WI38 (cell line): ENCODE results near the gene NOB1.
"Not testable (repeated sequence)": the region's sequence is repeated elsewhere in the genome, so short reads cannot be mapped to it uniquely, and the experiment has no call there.

Experiments used
- H3K4me3 ChIP-seq: 2 replicates; pipeline ENCODE4 v1.5.1; 2011; ENCODE audit warnings: low read depth, mild to moderate bottlenecking, control low read depth, low read length
- CTCF ChIP-seq: IDR thresholded peaks from 2 replicates; pipeline ENCODE4 v1.5.1; 2012; ENCODE audit warnings: low read depth, mild to moderate bottlenecking, control low read depth, low read length

Gene NOB1

DNA sequence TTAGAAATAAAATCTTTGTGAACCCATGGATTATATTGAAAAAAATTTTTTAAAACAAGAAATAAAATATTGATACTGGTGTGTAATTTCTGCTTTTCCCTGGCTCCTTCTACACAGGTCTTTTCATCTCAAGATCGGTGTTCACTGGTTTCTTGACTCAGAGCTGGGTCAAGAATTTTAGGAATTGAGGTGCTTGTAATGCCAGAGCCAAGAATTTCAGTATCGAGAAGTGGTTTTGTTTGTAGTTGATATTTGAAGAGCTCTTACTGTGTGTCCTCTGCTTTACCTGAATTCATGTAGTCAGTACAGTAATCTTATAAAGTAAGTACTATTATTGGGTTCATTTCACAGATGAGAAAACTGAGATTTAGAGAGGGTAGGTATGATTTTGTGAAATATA lies 14.7 kb upstream of the NOB1 start:
- no peak for TF ChIP-seq CTCF
- no peak overlapping the region for H3K4me3 ChIP-seq

DNA sequence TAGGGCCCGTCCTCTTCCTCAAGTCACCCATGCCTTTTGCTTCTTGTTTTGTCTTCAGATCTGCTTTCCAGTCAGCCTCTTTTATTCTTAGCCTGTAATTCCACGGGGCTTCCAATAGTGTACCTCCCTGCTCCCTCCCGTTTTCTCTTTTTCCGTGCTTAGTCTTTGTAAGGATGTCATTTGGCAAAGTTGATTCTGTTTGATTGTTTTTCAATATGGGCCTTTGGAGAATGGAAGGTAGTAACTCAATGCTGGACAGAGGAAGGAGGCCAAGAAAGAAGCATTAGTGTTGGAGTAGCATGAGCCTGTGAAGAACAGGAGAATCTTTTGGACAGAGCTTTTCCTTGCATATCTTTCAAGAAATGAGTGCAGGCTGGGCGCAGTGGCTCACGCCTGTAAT lies 13.9 kb upstream of the NOB1 start:
- H3K4me3 ChIP-seq = no peak overlapping the region
- no peak for TF ChIP-seq CTCF

DNA sequence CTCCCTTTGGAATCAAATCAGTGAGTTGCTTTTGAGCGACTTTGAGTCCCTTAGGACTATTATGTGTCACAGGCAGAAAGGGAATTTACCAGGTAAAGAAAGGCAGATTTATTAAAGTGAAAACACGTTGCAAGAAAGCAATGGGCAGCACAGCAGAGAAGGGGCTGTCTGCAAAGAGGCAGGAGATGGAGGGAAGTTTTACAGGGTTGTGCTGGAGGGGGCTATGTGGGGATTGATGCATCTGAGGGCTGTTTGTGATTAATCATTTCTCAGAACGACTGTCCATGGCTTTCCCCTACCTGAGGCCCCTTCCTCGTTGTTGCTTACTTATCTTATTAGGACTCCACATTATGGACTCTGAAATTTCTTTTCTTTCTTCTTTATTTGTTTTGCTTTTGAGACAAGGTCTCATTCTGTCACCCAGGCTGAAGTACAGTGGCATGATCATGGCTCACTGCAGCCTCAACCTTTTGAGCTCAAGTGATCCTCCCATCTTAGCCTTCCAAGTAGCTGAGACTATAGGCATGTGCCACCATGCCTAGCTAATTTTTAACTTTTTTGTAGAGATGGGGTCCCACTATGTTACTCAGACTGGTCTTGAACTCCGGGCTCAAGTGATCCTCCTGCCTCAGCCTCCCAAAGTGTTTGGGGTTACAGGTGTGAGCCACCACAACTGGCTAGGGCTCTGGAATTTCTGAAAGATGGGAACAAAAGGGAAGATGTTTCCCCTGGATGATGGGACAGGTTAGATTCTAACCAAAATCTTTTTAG lies 12.9 kb upstream of the NOB1 start:
- no peak overlapping the region for H3K4me3 ChIP-seq
- TF ChIP-seq CTCF = no peak

GRCh38 chr16:69763599-69763942 lies 8.8 kb upstream of the NOB1 start:
- TF ChIP-seq CTCF = no peak
- H3K4me3 ChIP-seq = no peak overlapping the region

GRCh38 chr16:69762814-69763598 lies 8.3 kb upstream of the NOB1 start:
- TF ChIP-seq CTCF = no peak
- peak overlapping the region; percentile 96 for H3K4me3 ChIP-seq

DNA sequence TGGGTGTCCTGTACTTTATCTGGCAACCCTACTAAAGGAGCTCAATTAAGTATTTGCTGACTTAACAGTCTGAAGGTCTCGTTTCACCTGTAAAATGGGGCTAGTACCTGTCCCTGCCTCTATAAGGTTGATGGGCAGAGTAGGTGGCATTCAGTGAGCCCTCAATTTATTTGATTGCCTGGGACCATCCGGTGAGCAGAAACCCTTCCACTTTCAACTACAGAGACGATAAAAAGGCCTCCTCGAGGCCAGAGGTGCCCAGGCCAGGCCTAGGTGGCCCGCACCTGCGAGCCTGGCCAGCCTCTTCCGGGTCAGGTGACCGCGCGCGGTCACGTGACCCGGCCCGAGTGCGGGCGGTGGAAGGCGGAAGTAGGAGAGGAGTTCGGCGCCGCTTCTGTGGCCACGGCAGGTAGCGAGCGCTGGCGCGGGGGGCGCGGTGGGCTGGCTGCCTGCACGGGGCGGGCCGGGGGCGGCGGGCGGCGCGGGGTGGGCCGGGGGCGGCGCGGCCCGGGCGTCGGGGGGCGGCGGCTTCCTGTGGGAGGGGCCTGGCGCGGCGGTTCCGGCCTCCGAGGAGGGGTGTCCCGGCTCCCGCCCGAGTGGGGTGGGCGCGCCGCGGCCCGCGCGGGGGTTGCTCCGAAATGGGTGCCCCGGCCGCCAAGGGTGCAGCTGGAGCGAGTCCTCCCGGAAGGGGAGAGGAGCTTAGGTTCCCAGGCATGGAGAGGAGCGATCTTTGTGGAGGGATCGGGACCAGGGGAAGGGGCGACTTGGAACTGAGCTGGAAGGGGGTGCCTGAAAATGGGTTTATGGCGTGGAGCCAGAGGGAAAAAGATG lies 7.5 kb upstream of the NOB1 start, which contains the start of gene WWP2:
Gene WWP2 (plus strand): TSS at position 350 of the 831 bp plus-strand sequence. CDS start 24,679 bp downstream, outside the sequence.
- no peak for TF ChIP-seq CTCF
- H3K4me3 ChIP-seq = peak within 1 kb of the TSS; percentile 96

DNA sequence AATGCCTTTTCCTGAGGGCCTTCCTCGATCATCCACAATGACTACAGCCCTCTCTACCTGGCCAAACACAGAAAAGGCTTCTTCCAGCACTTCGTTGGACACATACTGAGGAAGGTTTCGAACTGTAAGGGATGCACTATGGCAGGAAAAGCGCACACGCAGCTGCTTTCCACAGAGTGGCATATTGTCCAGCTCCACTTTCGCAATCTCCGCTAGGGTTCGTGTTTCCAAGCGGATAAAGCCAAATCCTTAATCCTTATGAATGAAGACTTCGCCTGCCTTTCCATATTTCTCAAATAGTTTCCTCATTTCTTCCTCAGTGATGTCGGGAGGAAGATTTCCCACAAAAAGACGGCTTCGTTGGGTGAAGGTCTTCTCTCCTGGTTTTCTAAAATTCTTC lies 2.6 kb upstream of the NOB1 start:
- H3K4me3 ChIP-seq = not testable (repeated sequence)
